ENCODE data around the gene IL13.

- TF ChIP-seq EZH2 (IDR thresholded peaks at IDR 0.05; ENCODE audit: insufficient read depth, poor library complexity, severe bottlenecking), result no peak
- no peak for TF ChIP-seq EZH2phosphoT487 (IDR thresholded peaks at IDR 0.05; ENCODE audit: insufficient read depth, low read depth)
Observed at GRCh38 chr5:132675936-132676689, 18.1 kb downstream of the IL13 start.
